PC-9 (cell line): ENCODE measurements around the gene GPS1. TPM values are rescaled to one million over a fixed set of nuclear protein-coding genes. Genes with fewer than 3 reads are reported as not detected.

Experiments
- BruUV-seq: library from RNA; stranded (reverse); fragments of 400-500 nt; replicated peaks from 2 replicates; lab custom pipeline; 2021; lab: Mats Ljungman, UMichigan
- CTCF ChIA-PET: fragments of 300-600 bp; sonication (Branson Sonifier 250); formaldehyde crosslinking; loops from one replicate; lab custom pipeline; 2022; ENCODE audit warnings: antibody characterized with exemption; lab: Charles Lee
- POLR2A ChIA-PET: fragments of 300-600 bp; sonication (Branson Sonifier 250); formaldehyde crosslinking; loops from one replicate; lab custom pipeline; 2022; ENCODE audit warnings: antibody characterized with exemption; ENCODE audit not compliant: unreplicated experiment; lab: Charles Lee
- DNase-seq, 2 experiments: peaks; one replicate each; pipeline versions ENCODE4 v3.0.0 to v3.0.0-alpha.2; 2015 to 2022; ENCODE audit warnings: mixed read lengths in 1 of 2
- H2AFZ ChIP-seq: fragments of 200-600 bp; sonication (generic); 2 replicates; pipeline ENCODE4 v1.8.1; 2017; ENCODE audit warnings: antibody characterized with exemption
- H3F3A ChIP-seq: fragments of 200-600 bp; sonication (generic); 2 replicates; pipeline ENCODE4 v1.8.1; 2017; ENCODE audit warnings: antibody characterized with exemption, mild to moderate bottlenecking, low read depth; ENCODE audit not compliant: insufficient read depth
- H3K27ac ChIP-seq: fragments of 200-600 bp; sonication (generic); 2 replicates; pipeline ENCODE4 v1.6.1; 2016; ENCODE audit warnings: mixed run types
- H3K27me3 ChIP-seq: fragments of 200-600 bp; sonication (generic); 2 replicates; pipeline ENCODE4 v1.6.1; 2016; ENCODE audit warnings: low read depth, mixed run types; ENCODE audit not compliant: insufficient read depth
- H3K36me3 ChIP-seq: fragments of 200-600 bp; sonication (generic); 2 replicates; pipeline ENCODE4 v1.6.1; 2016; ENCODE audit warnings: low read depth, mixed run types
- H3K4me1 ChIP-seq: fragments of 200-600 bp; sonication (generic); replicated peaks from 2 replicates; pipeline ENCODE4 v1.6.1; 2016; ENCODE audit warnings: mixed run types; ENCODE audit not compliant: insufficient read depth
- H3K4me2 ChIP-seq: fragments of 200-600 bp; sonication (generic); 2 replicates; pipeline ENCODE4 v1.6.1; 2017; ENCODE audit warnings: mixed run types
- H3K4me3 ChIP-seq: fragments of 200-600 bp; sonication (generic); 2 replicates; pipeline ENCODE4 v1.6.1; 2016; ENCODE audit warnings: mixed run types
- H3K79me2 ChIP-seq: fragments of 200-600 bp; sonication (generic); 2 replicates; pipeline ENCODE4 v1.6.1; 2017; ENCODE audit warnings: low read depth, mixed run types
- H3K9me2 ChIP-seq: fragments of 200-600 bp; sonication (generic); 2 replicates; pipeline ENCODE4 v1.8.1; 2017; ENCODE audit warnings: mild to moderate bottlenecking; ENCODE audit not compliant: insufficient read depth
- H3K9me3 ChIP-seq: fragments of 200-600 bp; sonication (generic); 2 replicates; pipeline ENCODE4 v1.8.1; 2016; ENCODE audit warnings: low read depth; ENCODE audit not compliant: insufficient read depth
- H4K20me1 ChIP-seq: fragments of 200-600 bp; sonication (generic); 2 replicates; pipeline ENCODE4 v1.8.1; 2017; ENCODE audit not compliant: insufficient read depth
- CTCF ChIP-seq: fragments of 200-600 bp; sonication (generic); conservative IDR thresholded peaks from 2 replicates; pipeline ENCODE4 v1.6.1; 2017; ENCODE audit warnings: mixed run types, antibody characterized with exemption, mild to moderate bottlenecking, moderate library complexity
- EZH2 ChIP-seq: fragments of 200-600 bp; sonication (generic); IDR thresholded peaks from 2 replicates; pipeline ENCODE4 v1.8.0; 2017; ENCODE audit warnings: antibody characterized with exemption, low read depth
- intact Hi-C: fragments of 100-400 bp; cut with micrococcal nuclease; formaldehyde crosslinking; loops from one replicate; pipeline ENCODE4 v1.10.0; 2022; ENCODE audit not compliant: unreplicated experiment
- total RNA-seq: library from RNA; stranded (reverse); gene quantifications from 2 replicates; pipeline ENCODE4 v1.2.3, GENCODE V29; 2021

The GPS1 gene
- total RNA-seq, 1 experiment from 2014 or later = 121 TPM

- H3K27ac ChIP-seq = no peak overlapping the region
- H3K4me3 ChIP-seq = no peak overlapping the region
- no peaks in the 10 kb centered on the region for H3K79me2 ChIP-seq
- H4K20me1 ChIP-seq = no peaks in the 10 kb centered on the region
- ChIA-PET POLR2A (interaction anchor here (0.6 kb wide), 1 partner anchor 11 kb away, joined by 13 read pairs; no protein-coding TSS in a partner anchor), CTCF (interaction anchor here (0.6 kb wide), 1 partner anchor 54 kb away, joined by 5 read pairs; no protein-coding TSS in a partner anchor)
- no TSS peak for BruUV-seq
- intact Hi-C loops = no loop called here
- H3K9me3 ChIP-seq = no peaks in the 10 kb centered on the region
- DNase-seq = no peak
- no peaks in the 10 kb centered on the region for H3K9me2 ChIP-seq
- no peaks in the 10 kb centered on the region for H3K36me3 ChIP-seq
- H3K27me3 ChIP-seq = no peaks in the 10 kb centered on the region
- no peak overlapping the region for H2AFZ ChIP-seq
- no peak overlapping the region for H3K4me2 ChIP-seq
- H3F3A ChIP-seq = no peaks in the 10 kb centered on the region
- no peak for TF ChIP-seq CTCF
- TF ChIP-seq EZH2 = no peak
- peaks cover 5% of the 10 kb centered on the region for H3K4me1 ChIP-seq
These were observed 42.7 kb upstream of the GPS1 start for GRCh38 chr17:82008941-82009405.

GRCh38 chr17:82009413-82009812 lies 42.3 kb upstream of the GPS1 start:
- H3K27me3 ChIP-seq = no peaks in the 10 kb centered on the region
- no TSS peak for BruUV-seq
- no peaks in the 10 kb centered on the region for H3K79me2 ChIP-seq
- intact Hi-C loops = no loop called here
- ChIA-PET POLR2A (interaction anchor here (0.6 kb wide), 1 partner anchor 11 kb away, joined by 13 read pairs; no protein-coding TSS in a partner anchor), CTCF (interaction anchor here (0.6 kb wide), 1 partner anchor 54 kb away, joined by 5 read pairs; no protein-coding TSS in a partner anchor)
- H3K4me1 ChIP-seq = peaks cover under 1% of the 10 kb centered on the region; the same call in 1 of the 2 replicates
- no peak overlapping the region for H3K27ac ChIP-seq
- DNase-seq = no peak
- TF ChIP-seq EZH2 (no peak), CTCF (no peak)
- H2AFZ ChIP-seq = no peak overlapping the region
- no peak overlapping the region for H3K4me2 ChIP-seq
- H4K20me1 ChIP-seq = no peaks in the 10 kb centered on the region
- no peaks in the 10 kb centered on the region for H3K9me3 ChIP-seq
- H3K4me3 ChIP-seq = no peak overlapping the region
- H3K9me2 ChIP-seq = no peaks in the 10 kb centered on the region
- H3K36me3 ChIP-seq = no peaks in the 10 kb centered on the region
- no peaks in the 10 kb centered on the region for H3F3A ChIP-seq

GRCh38 chr17:82010575-82011525 lies 40.8 kb upstream of the GPS1 start:
- Histone ChIP-seq H3K4me3 (no peak overlapping the region), H4K20me1 (no peaks in the 10 kb centered on the region), H2AFZ (no peak overlapping the region), H3K27ac (no peak overlapping the region), H3K9me3 (no peaks in the 10 kb centered on the region), H3K36me3 (no peaks in the 10 kb centered on the region), H3K9me2 (no peaks in the 10 kb centered on the region), H3F3A (no peaks in the 10 kb centered on the region), H3K4me1 (no peaks in the 10 kb centered on the region), H3K79me2 (no peaks in the 10 kb centered on the region), H3K4me2 (no peak overlapping the region), H3K27me3 (no peaks in the 10 kb centered on the region)
- TF ChIP-seq CTCF (no peak), EZH2 (no peak)
- BruUV-seq = no TSS peak
- ChIA-PET POLR2A (no interaction called here), CTCF (no interaction called here)
- intact Hi-C loops = no loop called here
- no peak for DNase-seq
